Raji (cell line): ENCODE measurements around the gene PAX8.
A peak's percentile ranks its signal among the peaks of the same experiment; 100 is the strongest.

Experiments used
- POLR2A ChIP-seq: IDR thresholded peaks from 2 replicates; pipeline ENCODE4 v1.6.1; 2011; ENCODE audit warnings: low read depth, low read length, control low read depth; ENCODE audit not compliant: insufficient read depth

The PAX8 gene

GRCh38 chr2:113184531-113185230, 94.0 kb downstream of the PAX8 start:
- TF ChIP-seq POLR2A: no peak

GRCh38 chr2:113183703-113184102, 95.0 kb downstream of the PAX8 start:
- no peak for TF ChIP-seq POLR2A

- TF ChIP-seq POLR2A: no peak
Measured at GRCh38 chr2:113183264-113183663, 95.5 kb downstream of the PAX8 start.

- TF ChIP-seq POLR2A: no peak
Measured at GRCh38 chr2:113182471-113183260, 96.1 kb downstream of the PAX8 start.

GRCh38 chr2:113181258-113182051, 97.3 kb downstream of the PAX8 start:
- no peak for TF ChIP-seq POLR2A

- no peak for TF ChIP-seq POLR2A
Measured at GRCh38 chr2:113180131-113180946, 98.4 kb downstream of the PAX8 start.

GRCh38 chr2:113179446-113180045, 99.2 kb downstream of the PAX8 start:
- TF ChIP-seq POLR2A: no peak

GRCh38 chr2:113178891-113179290, 99.8 kb downstream of the PAX8 start:
- no peak for TF ChIP-seq POLR2A

- no peak for TF ChIP-seq POLR2A
Measured at GRCh38 chr2:113178069-113178746, 100.5 kb downstream of the PAX8 start.

- no peak for TF ChIP-seq POLR2A
Measured at GRCh38 chr2:113176696-113177355, 101.9 kb downstream of the PAX8 start.

- no peak for TF ChIP-seq POLR2A
Measured at GRCh38 chr2:113175736-113176695, 102.7 kb downstream of the PAX8 start.

- TF ChIP-seq POLR2A: peak; percentile 88
Measured at GRCh38 chr2:113175042-113175628, 103.6 kb downstream of the PAX8 start.
